Endodermal cell (in vitro differentiated cells): Measurements from ENCODE around the gene KITLG. TPM values are rescaled to one million over a fixed set of nuclear protein-coding genes. Genes with fewer than 3 reads are reported as not detected.

Source experiments
- DNase-seq: peaks from one replicate; pipeline ENCODE4 v3.0.0-alpha.2; 2017
- H3K27ac ChIP-seq: 2 replicates; pipeline ENCODE4 v1.5.1; 2013; ENCODE audit warnings: mild to moderate bottlenecking, low read depth, low read length, moderate library complexity
- H3K27me3 ChIP-seq: 2 replicates; pipeline ENCODE4 v1.6.1; 2013; ENCODE audit warnings: mild to moderate bottlenecking, low read length, moderate library complexity; ENCODE audit not compliant: insufficient read depth, control insufficient read depth, poor library complexity, severe bottlenecking
- H3K36me3 ChIP-seq: 2 replicates; pipeline ENCODE4 v1.7.0; 2013; ENCODE audit warnings: mild to moderate bottlenecking, low read length, moderate library complexity; ENCODE audit not compliant: control insufficient read depth, insufficient read depth
- H3K4me1 ChIP-seq: one replicate; pipeline ENCODE4 v1.7.0; 2013; ENCODE audit warnings: low read length; ENCODE audit not compliant: control insufficient read depth, insufficient read depth
- H3K4me3 ChIP-seq: 2 replicates; pipeline ENCODE4 v1.5.1; 2013; ENCODE audit warnings: mild to moderate bottlenecking, low read length, moderate library complexity
- H3K9ac ChIP-seq: 2 replicates; pipeline ENCODE4 v1.6.1; 2013; ENCODE audit warnings: mild to moderate bottlenecking, low read length, moderate library complexity; ENCODE audit not compliant: poor library complexity, severe bottlenecking; ENCODE audit errors: extremely low read depth
- H3K9me3 ChIP-seq: 2 replicates; pipeline ENCODE4 v1.6.1; 2013; ENCODE audit warnings: mild to moderate bottlenecking, low read length, moderate library complexity; ENCODE audit not compliant: control insufficient read depth
- H3K27ac Mint-ChIP-seq: 2 replicates; pipeline ENCODE4 v1.8.0; 2020; ENCODE audit warnings: mixed read lengths
- H3K27me3 Mint-ChIP-seq: 2 replicates; pipeline ENCODE4 v1.8.0; 2021; ENCODE audit warnings: mild to moderate bottlenecking, mixed read lengths; ENCODE audit not compliant: insufficient read depth
- H3K36me3 Mint-ChIP-seq: 2 replicates; pipeline ENCODE4 v1.8.0; 2020; ENCODE audit warnings: low read depth, mixed read lengths
- H3K4me1 Mint-ChIP-seq: 2 replicates; pipeline ENCODE4 v1.8.0; 2020; ENCODE audit warnings: mixed read lengths
- H3K4me3 Mint-ChIP-seq: 2 replicates; pipeline ENCODE4 v1.8.0; 2020; ENCODE audit warnings: mild to moderate bottlenecking, moderate library complexity, mixed read lengths
- H3K9me3 Mint-ChIP-seq: 2 replicates; pipeline ENCODE4 v1.8.0; 2020; ENCODE audit warnings: mild to moderate bottlenecking, mixed read lengths
- CTCF ChIP-seq: fragments of 200-600 bp; sonication (generic); conservative IDR thresholded peaks from 2 replicates; pipeline ENCODE4 v1.5.0; 2021; ENCODE audit warnings: antibody characterized with exemption, mild to moderate bottlenecking
- WGBS, 2 experiments: methylation state at CpG; one replicate each; pipeline versions ENCODE4 v1.1.5 to v1.1.7; 2013; ENCODE audit warnings: missing lambda C conversion rate in 2 of 2, mixed read lengths in 1 of 2; ENCODE audit not compliant: insufficient coverage in 1 of 2, insufficient read length in 1 of 2; 5-methylcytosine and 5-hydroxymethylcytosine counted together
- total RNA-seq, 2 donors: library from RNA; stranded (reverse); fragmentation: NEBNext Ultra II Directional in 1 of 2; extraction: Animal tissue kit (Norgen Biotek cat#: 25700) in 1 of 2; gene quantifications; 2 replicates in 1 of 2; 3 replicates in 1 of 2; pipeline ENCODE4 v1.2.1, GENCODE V29; 2021

Gene KITLG
- total RNA-seq, 2 donors from 2014 or later, result 7.0 to 14.3 TPM

DNA sequence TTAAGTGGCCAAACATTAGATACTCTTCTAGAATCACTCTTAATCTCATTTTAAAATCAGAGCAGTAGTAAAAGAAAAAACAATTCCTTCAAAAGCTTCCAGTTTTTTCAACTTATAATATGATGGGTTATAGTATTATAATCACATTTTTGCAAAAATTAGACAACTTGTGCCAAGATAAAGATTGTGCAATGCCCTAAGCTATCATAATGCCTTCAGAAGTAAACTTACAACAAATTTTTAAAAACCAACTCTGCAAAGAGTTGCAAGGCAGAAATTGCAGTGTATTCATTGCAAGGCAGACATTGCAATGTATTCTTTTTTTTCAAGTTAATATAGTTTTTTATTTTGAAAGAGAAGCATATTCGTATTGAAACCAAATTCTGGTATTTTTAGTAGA is 47.2 kb upstream of the KITLG start:
- H3K27ac ChIP-seq, result no peak overlapping the region
- no peaks in the 10 kb centered on the region for H3K4me1 ChIP-seq
- H3K9me3 Mint-ChIP-seq, result no peaks in the 10 kb centered on the region
- no peak overlapping the region for H3K4me3 Mint-ChIP-seq
- H3K4me1 Mint-ChIP-seq, result no peaks in the 10 kb centered on the region
- H3K27me3 ChIP-seq, result no peaks in the 10 kb centered on the region
- TF ChIP-seq CTCF, result no peak
- no peaks in the 10 kb centered on the region for H3K36me3 Mint-ChIP-seq
- no peak overlapping the region for H3K4me3 ChIP-seq
- no peaks in the 10 kb centered on the region for H3K27me3 Mint-ChIP-seq
- DNase-seq, result no peak
- 83 to 100% methylated on average over 1 of the region's 1 CpG for WGBS, 2 experiments
- no peaks in the 10 kb centered on the region for H3K36me3 ChIP-seq
- no peak overlapping the region for H3K27ac Mint-ChIP-seq
- no peak overlapping the region for H3K9ac ChIP-seq
- H3K9me3 ChIP-seq, result no peaks in the 10 kb centered on the region

DNA sequence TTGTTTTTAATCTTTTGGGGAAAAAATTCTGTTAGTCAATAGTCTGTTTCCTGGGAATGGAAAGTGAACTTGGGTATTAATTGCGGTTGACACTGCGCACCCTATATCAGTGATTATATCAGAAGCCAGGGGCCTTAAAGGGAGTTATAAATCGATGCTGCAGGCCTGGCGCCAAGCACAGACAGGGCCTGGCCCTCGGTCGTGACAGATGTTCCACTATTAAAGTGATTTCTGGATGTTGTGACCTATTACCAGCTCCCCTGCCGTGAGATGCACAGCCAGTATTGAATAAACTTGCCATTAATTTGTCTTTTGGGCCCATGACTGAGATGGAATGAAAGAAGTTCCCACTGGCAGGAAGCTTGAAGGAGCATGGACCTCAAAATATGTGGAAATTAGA is 45.1 kb upstream of the KITLG start:
- WGBS, 2 experiments, result 93 to 100% methylated on average over 4 to 7 of the region's 7 CpGs

GRCh38 chr12:88624911-88625310 is 44.6 kb upstream of the KITLG start:
- Histone ChIP-seq H3K4me1 (no peaks in the 10 kb centered on the region), H3K9ac (no peak overlapping the region), H3K4me3 (no peak overlapping the region), H3K27me3 (no peaks in the 10 kb centered on the region), H3K36me3 (no peaks in the 10 kb centered on the region), H3K9me3 (no peaks in the 10 kb centered on the region), H3K27ac (no peak overlapping the region)
- no peaks in the 10 kb centered on the region for H3K36me3 Mint-ChIP-seq
- H3K27me3 Mint-ChIP-seq, result no peaks in the 10 kb centered on the region
- no peaks in the 10 kb centered on the region for H3K9me3 Mint-ChIP-seq
- H3K4me3 Mint-ChIP-seq, result no peak overlapping the region
- H3K27ac Mint-ChIP-seq, result no peak overlapping the region
- DNase-seq, result no peak
- H3K4me1 Mint-ChIP-seq, result no peaks in the 10 kb centered on the region
- TF ChIP-seq CTCF, result no peak
- 93 to 96% methylated on average over 3 of the region's 3 CpGs for WGBS, 2 experiments

More for the DNA sequence above, 45.1 kb upstream of the KITLG start:
- H3K4me1 Mint-ChIP-seq, result no peaks in the 10 kb centered on the region
- H3K27ac ChIP-seq, result no peak overlapping the region
- H3K27ac Mint-ChIP-seq, result no peak overlapping the region
- no peak for DNase-seq
- H3K4me3 Mint-ChIP-seq, result no peak overlapping the region
- no peaks in the 10 kb centered on the region for H3K27me3 ChIP-seq
- no peak overlapping the region for H3K4me3 ChIP-seq
- H3K36me3 Mint-ChIP-seq, result no peaks in the 10 kb centered on the region
- no peaks in the 10 kb centered on the region for H3K9me3 Mint-ChIP-seq
- TF ChIP-seq CTCF, result no peak
- H3K4me1 ChIP-seq, result no peaks in the 10 kb centered on the region
- no peaks in the 10 kb centered on the region for H3K36me3 ChIP-seq
- H3K9me3 ChIP-seq, result no peaks in the 10 kb centered on the region
- H3K9ac ChIP-seq, result no peak overlapping the region
- no peaks in the 10 kb centered on the region for H3K27me3 Mint-ChIP-seq
